H1 (cell line): Measurements from ENCODE around the gene PLEKHM3. TPM values are rescaled to one million over a fixed set of nuclear protein-coding genes. Genes with fewer than 3 reads are reported as not detected.

Source experiments
- CBX8 ChIP-seq: fragments of 300-800, 300-1000 bp; sonication (generic); IDR thresholded peaks from 2 replicates; pipeline ENCODE4 v1.7.1; 2016; ENCODE audit warnings: low read depth, low read length, borderline replicate concordance
- CREB1 ChIP-seq: IDR thresholded peaks from 2 replicates; pipeline ENCODE4 v1.6.1; 2012; ENCODE audit warnings: inconsistent platforms
- HDAC2 ChIP-seq, 2 experiments: fragments of 300-600 bp in 1 of 2; sonication (generic) in 1 of 2; IDR thresholded peaks; 2 replicates each; pipeline ENCODE4 v1.6.1; 2011 to 2012; ENCODE audit warnings: low read depth in 2 of 2, low read length in 2 of 2, mild to moderate bottlenecking in 2 of 2, moderate library complexity in 2 of 2, borderline replicate concordance in 1 of 2, inconsistent platforms in 1 of 2
- NANOG ChIP-seq: IDR thresholded peaks from 2 replicates; pipeline ENCODE4 v1.6.1; 2011; ENCODE audit warnings: low read length, low read depth, mild to moderate bottlenecking, inconsistent platforms; ENCODE audit not compliant: insufficient read depth, poor library complexity, severe bottlenecking
- RFX5 ChIP-seq: IDR thresholded peaks from 2 replicates; pipeline ENCODE4 v1.6.1; 2011; ENCODE audit warnings: low read depth, low read length, improper control_type of control experiment, borderline replicate concordance
- polyA plus RNA-seq, 7 experiments: library from polyadenylated mRNA; depleted of rRNA in 3 of 7; stranded (reverse) in 5 of 7; unstranded in 2 of 7; fragments of >200 nt in 5 of 7; fragments of 200-250 nt in 2 of 7; gene quantifications; 1 replicate in 5 of 7; 2 replicates in 1 of 7; 4 replicates in 1 of 7; pipeline versions ENCODE4 v1.2.1 to v1.2.3, GENCODE V29; 2011 to 2013; ENCODE audit warnings: missing spikeins in 2 of 7, mixed read lengths in 2 of 7
- total RNA-seq: library from RNA; stranded (reverse); fragmentation: NEBNext Ultra II Directional; extraction: Animal tissue kit (Norgen Biotek cat#: 25700); gene quantifications from 2 replicates; pipeline ENCODE4 v1.2.1, GENCODE V29; 2021

Gene PLEKHM3
- total and polyA plus RNA-seq, 2 of the 8 experiments (the other 6 are each of a cell fraction or from before 2014, with no cell fraction given): 2.3 to 5.8 TPM

DNA sequence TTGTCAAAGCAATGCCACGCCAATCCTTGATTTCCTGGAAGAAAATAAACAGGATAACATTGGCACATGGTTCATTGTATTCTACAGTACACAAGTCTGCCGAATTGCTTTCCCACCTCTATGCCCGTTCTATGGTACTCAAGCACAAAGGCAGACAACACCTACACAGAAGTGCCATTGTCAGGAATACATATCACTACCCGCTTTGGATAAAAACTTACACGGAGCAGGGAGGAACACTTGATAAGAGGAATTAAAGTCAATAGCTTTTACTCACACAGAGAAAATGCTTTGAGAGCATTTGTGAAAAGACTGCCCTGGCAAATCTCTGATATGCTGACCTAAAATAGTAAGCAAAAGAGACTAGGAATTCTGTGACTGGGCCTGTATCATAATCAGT is 23.4 kb downstream of the PLEKHM3 start (continued):
- TF ChIP-seq CBX8: no peak
- no peak for TF ChIP-seq RFX5
- TF ChIP-seq NANOG: no peak
- no peak for TF ChIP-seq CREB1
- no peak for TF ChIP-seq HDAC2 (IDR thresholded peaks at IDR 0.05; ENCODE audit: borderline replicate concordance in 1 of 2, low read depth in 2 of 2, low read length in 2 of 2)
